HepG2 (cell line): ENCODE data around the gene OR8J1. TPM values are rescaled to one million over a fixed set of nuclear protein-coding genes. Genes with fewer than 3 reads are reported as not detected.

Source experiments
- ATAC-seq: fragments of 200-7000 bp; cut with Tn5 transposase; 3 replicates; pipeline ENCODE4 v1.9.1; 2020; ENCODE audit warnings: mild to moderate bottlenecking, moderate library complexity
- BruUV-seq: library from RNA; stranded (reverse); fragments of 400-500 nt; replicated peaks from 2 replicates; lab custom pipeline; 2021; lab: Mats Ljungman, UMichigan
- CTCF ChIA-PET: fragments of 300-600 bp; formaldehyde crosslinking; extraction: SDS; loops from one replicate; lab custom pipeline; 2021; ENCODE audit warnings: low total read pairs, inconsistent platforms, low intra/inter-chr PET ratio; lab: Yijun Ruan, JAX
- POLR2A ChIA-PET: fragments of 350-600 bp; sonication (Branson Sonifier 250); formaldehyde crosslinking; loops from one replicate; lab custom pipeline; 2020; ENCODE audit warnings: antibody characterized with exemption, inconsistent platforms; lab: Yijun Ruan, JAX
- DNase-seq: peaks from one replicate; pipeline ENCODE4 v3.0.0-alpha.2; 2015; ENCODE audit warnings: low spot score
- FAIRE-seq: peaks from 3 replicates; lab custom pipeline; 2011; peaks lifted over from hg19 to GRCh38; lab: Jason Lieb, UNC
- H2AFZ ChIP-seq: one replicate; pipeline ENCODE4 v1.6.1; 2011; ENCODE audit warnings: low read length, inconsistent platforms
- H3K27ac ChIP-seq: fragments of 300-600 bp; 3 replicates; pipeline ENCODE4 v1.8.0; 2011; ENCODE audit warnings: mixed run types, mild to moderate bottlenecking, mixed read lengths, low read length, inconsistent platforms; ENCODE audit not compliant: insufficient read depth; ENCODE audit errors: extremely low read length
- H3K27me3 ChIP-seq, 2 experiments: fragments of 200-600 bp in 1 of 2; 2 replicates in 1 of 2; 3 replicates in 1 of 2; pipeline versions ENCODE4 v1.6.0 to v1.8.0; 2011; ENCODE audit warnings: low read length in 2 of 2, mild to moderate bottlenecking in 2 of 2, moderate library complexity in 2 of 2, inconsistent platforms in 1 of 2; ENCODE audit not compliant: insufficient read depth in 2 of 2, control insufficient read depth in 1 of 2
- H3K36me3 ChIP-seq, 2 experiments: fragments of 200-600 bp in 1 of 2; replicated peaks in 1 of 2; 2 replicates in 1 of 2; 3 replicates in 1 of 2; pipeline versions ENCODE4 v1.5.1 to v1.8.0; 2011; ENCODE audit warnings: low read length in 2 of 2, inconsistent platforms in 1 of 2; ENCODE audit not compliant: insufficient read depth in 2 of 2, control insufficient read depth in 1 of 2
- H3K4me1 ChIP-seq: 2 replicates; pipeline ENCODE4 v1.5.1; 2012; ENCODE audit warnings: low read length, inconsistent platforms; ENCODE audit not compliant: insufficient read depth
- H3K4me2 ChIP-seq: 2 replicates; pipeline ENCODE4 v1.6.0; 2011; ENCODE audit warnings: low read depth, low read length, inconsistent platforms
- H3K4me3 ChIP-seq, 3 experiments: fragments of 200-600 bp in 1 of 3; sonication (generic), shearing (Covaris generic) in 1 of 3; replicated peaks in 1 of 3; 2 replicates each; pipeline ENCODE4 v1.5.1; 2011 to 2016; ENCODE audit warnings: low read length in 3 of 3, inconsistent platforms in 2 of 3, low read depth in 2 of 3, mild to moderate bottlenecking in 2 of 3, control low read depth in 1 of 3, mixed read lengths in 1 of 3; ENCODE audit not compliant: insufficient read depth in 1 of 3
- H3K79me2 ChIP-seq: one replicate; pipeline ENCODE4 v1.6.1; 2011; ENCODE audit warnings: low read length, inconsistent platforms; ENCODE audit not compliant: insufficient read depth
- H3K9ac ChIP-seq: 2 replicates; pipeline ENCODE4 v1.6.0; 2011; ENCODE audit warnings: mild to moderate bottlenecking, low read depth, low read length, inconsistent platforms; ENCODE audit not compliant: insufficient read depth
- H3K9me3 ChIP-seq: 2 replicates; pipeline ENCODE4 v1.5.1; 2012; ENCODE audit warnings: mild to moderate bottlenecking, low read length
- H4K20me1 ChIP-seq: 2 replicates; pipeline ENCODE4 v1.6.0; 2011; ENCODE audit warnings: inconsistent platforms, mild to moderate bottlenecking, low read length, moderate library complexity; ENCODE audit not compliant: insufficient read depth
- BRF2 ChIP-seq: sonication (generic); formaldehyde crosslinking; IDR thresholded peaks from 2 replicates; pipeline ENCODE4 v1.8.1; 2022; ENCODE audit warnings: mild to moderate bottlenecking, missing genetic modification reagents
- CEBPB ChIP-seq: IDR thresholded peaks from 2 replicates; pipeline ENCODE4 v1.6.1; 2011; ENCODE audit warnings: low read depth, low read length, improper control_type of control experiment, borderline replicate concordance
- GFI1 ChIP-seq: sonication (generic); formaldehyde crosslinking; IDR thresholded peaks from 2 replicates; pipeline ENCODE4 v1.5.0; 2020; ENCODE audit warnings: missing genetic modification reagents, mild to moderate bottlenecking, borderline replicate concordance
- NFYB ChIP-seq: sonication (generic); formaldehyde crosslinking; IDR thresholded peaks from 2 replicates; pipeline ENCODE4 v1.4.0; 2020; ENCODE audit warnings: missing genetic modification reagents
- SALL1 ChIP-seq: sonication (generic); formaldehyde crosslinking; IDR thresholded peaks from 2 replicates; pipeline ENCODE4 v1.8.0; 2022; ENCODE audit warnings: mild to moderate bottlenecking, missing genetic modification reagents
- WGBS: methylation state at CpG from one replicate; pipeline ENCODE4 v1.1.6; 2017; ENCODE audit warnings: low lambda C conversion rate; 5-methylcytosine and 5-hydroxymethylcytosine counted together
- in situ Hi-C: cut with HindIII; loops from 2 replicates; pipeline ENCODE4 v1.10.0; 2017; ENCODE audit warnings: low pct_unique_long_range_greater_than_20kb; ENCODE audit not compliant: extremely low pct_ligation_motif_present
- intact Hi-C: fragments of 100-400 bp; cut with micrococcal nuclease; formaldehyde crosslinking; loops from one replicate; pipeline ENCODE4 v1.10.0; 2022; ENCODE audit not compliant: unreplicated experiment
- polyA plus RNA-seq, 8 experiments: library from polyadenylated mRNA; depleted of rRNA in 3 of 8; stranded (reverse) in 7 of 8; unstranded in 1 of 8; fragments of >200 nt; fragmentation: Illumina TruSeq in 4 of 8; extraction: Trizol in 4 of 8; gene quantifications; 2 replicates each; pipeline versions ENCODE4 v1.2.1 to v1.2.3, GENCODE V29; 2011 to 2016; ENCODE audit warnings: low read depth in 4 of 8, missing spikeins in 1 of 8, mixed read lengths in 1 of 8; ENCODE audit not compliant: insufficient read depth in 1 of 8
- total RNA-seq, 5 experiments: library from RNA; depleted of rRNA; stranded (reverse); fragments of >200 nt; fragmentation: Illumina TruSeq; extraction: Trizol; gene quantifications; 2 replicates each; pipeline ENCODE4 v1.2.3, GENCODE V29; 2016; ENCODE audit warnings: low read depth in 1 of 5

OR8J1 gene
- total and polyA plus RNA-seq, 2 of the 13 experiments (the other 11 are each of a cell fraction or from before 2014, with no cell fraction given) = not detected

GRCh38 chr11:56380120-56380519, 26.0 kb downstream of the OR8J1 start:
- intact Hi-C loops = no loop called here

GRCh38 chr11:56394381-56394780, 40.3 kb downstream of the OR8J1 start:
- ChIA-PET CTCF (no interaction called here), POLR2A (no interaction called here)
- no peak overlapping the region for H3K4me3 ChIP-seq
- H3K79me2 ChIP-seq = no peaks in the 10 kb centered on the region
- no peaks in the 10 kb centered on the region for H3K4me1 ChIP-seq
- intact Hi-C loops = no loop called here
- no TSS peak for BruUV-seq
- ATAC-seq = no peak
- H3K9me3 ChIP-seq = peaks cover 17% of the 10 kb centered on the region; the same call in 1 of the 2 replicates
- no peaks in the 10 kb centered on the region for H3K27me3 ChIP-seq
- TF ChIP-seq NFYB (CRISPR knock-in tag) (no peak), GFI1 (CRISPR knock-in tag) (no peak), BRF2 (CRISPR knock-in tag) (no peak)
- 18% methylated on average over 3 of the region's 3 CpGs for WGBS
- in situ Hi-C loops = no loop called here
- no peak overlapping the region for H3K9ac ChIP-seq
- H4K20me1 ChIP-seq = no peaks in the 10 kb centered on the region
- H3K27ac ChIP-seq = no peak overlapping the region
- no peak overlapping the region for H2AFZ ChIP-seq
- H3K36me3 ChIP-seq = no peaks in the 10 kb centered on the region
- H3K4me2 ChIP-seq = no peak overlapping the region
- DNase-seq = no peak
- FAIRE-seq = no peak

More at GRCh38 chr11:56380120-56380519, 26.0 kb downstream of the OR8J1 start:
- Histone ChIP-seq H3K4me2 (no peak overlapping the region), H3K4me3 (no peak overlapping the region), H3K4me1 (no peaks in the 10 kb centered on the region), H3K27me3 (no peaks in the 10 kb centered on the region), H3K36me3 (no peaks in the 10 kb centered on the region), H3K9me3 (peaks cover 17% of the 10 kb centered on the region), H3K9ac (no peak overlapping the region), H3K79me2 (no peaks in the 10 kb centered on the region), H2AFZ (no peak overlapping the region), H4K20me1 (no peaks in the 10 kb centered on the region), H3K27ac (no peak overlapping the region)
- peak; percentile 49; the same call in 1 of the 2 replicates for TF ChIP-seq CEBPB
- TF ChIP-seq SALL1 = no peak
- ChIA-PET POLR2A (no interaction called here), CTCF (no interaction called here)
- no peak for ATAC-seq
- WGBS = 3% methylated on average over 2 of the region's 2 CpGs
- DNase-seq = no peak
- in situ Hi-C loops = no loop called here
- no TSS peak for BruUV-seq
- no peak for FAIRE-seq
